Neutrophil (primary cell): ENCODE measurements around the gene ANKLE1.

Experiments
- H3K27ac ChIP-seq: fragments of 200-600 bp; sonication (generic); 2 replicates; pipeline ENCODE4 v1.5.1; 2016; ENCODE audit warnings: mild to moderate bottlenecking, moderate library complexity
- H3K27me3 ChIP-seq: fragments of 200-600 bp; sonication (generic); 2 replicates; pipeline ENCODE4 v1.6.0; 2016; ENCODE audit warnings: mild to moderate bottlenecking
- H3K36me3 ChIP-seq: fragments of 200-600 bp; sonication (generic); 2 replicates; pipeline ENCODE4 v1.5.1; 2017
- H3K4me1 ChIP-seq, 2 experiments: fragments of 200-600 bp in 1 of 2; sonication (generic) in 1 of 2; 1 replicate in 1 of 2; 2 replicates in 1 of 2; pipeline versions ENCODE4 v1.5.1 to v1.6.1; 2013 to 2016; ENCODE audit warnings: low read depth in 1 of 2, low read length in 1 of 2, mild to moderate bottlenecking in 1 of 2, moderate library complexity in 1 of 2; ENCODE audit not compliant: control insufficient read depth in 1 of 2, insufficient read depth in 1 of 2
- H3K4me3 ChIP-seq, 2 experiments: fragments of 200-600 bp in 1 of 2; sonication (generic) in 1 of 2; 1 replicate in 1 of 2; 2 replicates in 1 of 2; pipeline ENCODE4 v1.5.1; 2013 to 2016; ENCODE audit warnings: low read depth in 1 of 2, low read length in 1 of 2, mild to moderate bottlenecking in 1 of 2, moderate library complexity in 1 of 2
- H3K9me3 ChIP-seq: fragments of 200-600 bp; sonication (generic); 2 replicates; pipeline ENCODE4 v1.5.1; 2016
- CTCF ChIP-seq: fragments of 200-600 bp; sonication (generic); IDR thresholded peaks from 2 replicates; pipeline ENCODE4 v1.5.1; 2016; ENCODE audit warnings: antibody characterized with exemption

Gene ANKLE1

GRCh38 chr19:17281391-17282304 lies at the start of gene ANKLE1:
Gene ANKLE1, plus strand, starts transcription at chr19:17281901. Its CDS starts 20 bp downstream, at chr19:17281921.
- TF ChIP-seq CTCF: no peak
- Histone ChIP-seq H3K36me3 (peaks cover 19% of the 10 kb centered on the region), H3K4me3 (peak within 1 kb of the TSS; percentile 64 to 72), H3K4me1 (peaks cover 20 to 23% of the 10 kb centered on the region in 2 experiments), H3K9me3 (no peaks in the 10 kb centered on the region), H3K27ac (peak within 1 kb of the TSS; percentile 41), H3K27me3 (no peaks in the 10 kb centered on the region)

GRCh38 chr19:17232258-17232657 lies 49.4 kb upstream of the ANKLE1 start:
- Histone ChIP-seq H3K27me3 (no peaks in the 10 kb centered on the region), H3K27ac (no peak overlapping the region), H3K9me3 (no peaks in the 10 kb centered on the region), H3K4me1 (peaks cover 11 to 16% of the 10 kb centered on the region in 2 experiments), H3K36me3 (no peaks in the 10 kb centered on the region), H3K4me3 (no peak overlapping the region)
- TF ChIP-seq CTCF: no peak

- Histone ChIP-seq H3K27ac (peak overlapping the region; percentile 58), H3K9me3 (no peaks in the 10 kb centered on the region), H3K27me3 (no peaks in the 10 kb centered on the region), H3K4me3 (peak overlapping the region; percentile 65 to 71), H3K4me1 (peaks cover 11 to 16% of the 10 kb centered on the region in 2 experiments), H3K36me3 (no peaks in the 10 kb centered on the region)
- no peak for TF ChIP-seq CTCF
Observed at GRCh38 chr19:17234911-17235299, 46.8 kb upstream of the ANKLE1 start.

DNA sequence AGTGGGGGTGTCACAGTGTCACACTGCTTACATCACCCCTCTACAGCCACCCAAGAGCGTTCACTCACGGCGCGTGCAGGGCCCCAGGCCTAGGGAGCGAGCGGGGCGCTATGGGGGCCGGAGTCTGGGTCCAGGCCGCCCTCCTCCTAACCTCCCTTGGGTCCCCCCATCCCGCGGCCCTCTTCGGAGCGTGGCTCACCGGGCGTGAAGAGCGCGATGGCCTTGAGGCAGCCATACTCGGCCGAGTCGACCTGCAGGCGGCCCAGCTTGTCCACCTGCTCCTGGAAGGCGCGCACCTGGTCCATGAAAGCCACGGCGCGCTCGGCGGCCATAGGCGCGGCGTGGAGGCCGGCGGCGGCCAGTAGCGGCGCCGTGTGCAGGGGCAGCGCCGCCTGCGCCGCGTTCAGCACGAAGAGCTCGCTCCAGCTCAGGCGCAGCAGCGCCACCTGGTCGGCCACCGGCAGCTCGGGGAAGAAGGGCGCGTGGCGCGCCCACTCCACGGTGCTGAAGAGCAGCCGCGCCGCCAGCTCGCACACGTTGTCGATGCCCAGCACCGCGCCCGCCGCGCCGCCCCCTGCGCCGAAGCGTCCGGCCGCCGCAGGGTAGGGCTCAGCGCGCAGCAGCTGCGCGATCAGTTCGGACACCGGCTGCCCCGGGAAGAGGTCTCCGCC lies 46.3 kb upstream of the ANKLE1 start:
- Histone ChIP-seq H3K27ac (peak overlapping the region; percentile 58), H3K36me3 (no peaks in the 10 kb centered on the region)

More for the DNA sequence above, 46.3 kb upstream of the ANKLE1 start:
- no peaks in the 10 kb centered on the region for H3K27me3 ChIP-seq
- peaks cover 11 to 16% of the 10 kb centered on the region in 2 experiments for H3K4me1 ChIP-seq
- peak; percentile 68 for TF ChIP-seq CTCF
- H3K9me3 ChIP-seq: no peaks in the 10 kb centered on the region
- H3K4me3 ChIP-seq: peak overlapping the region; percentile 65 to 71
